HAP-1 (cell line): ENCODE data around the gene ZNF516.

ENCODE experiments used
- DNase-seq, 2 experiments: peaks; one replicate each; pipeline ENCODE4 v3.0.0-alpha.2; 2016 to 2020; ENCODE audit warnings: low spot score in 2 of 2
- H3K27me3 ChIP-seq: fragments of 250-450 bp; sonication (Bioruptor Pico); 2 replicates; pipeline ENCODE4 v1.5.1; 2020; ENCODE audit warnings: low read depth, mild to moderate bottlenecking, moderate library complexity
- H3K36me3 ChIP-seq: fragments of 250-450 bp; sonication (Bioruptor Pico); replicated peaks from 2 replicates; pipeline ENCODE4 v1.5.1; 2020; ENCODE audit warnings: mild to moderate bottlenecking
- H3K4me1 ChIP-seq: fragments of 250-450 bp; sonication (Bioruptor Pico); 2 replicates; pipeline ENCODE4 v1.5.1; 2020; ENCODE audit warnings: mild to moderate bottlenecking
- H3K4me3 ChIP-seq: fragments of 250-450 bp; sonication (Bioruptor Pico); 2 replicates; pipeline ENCODE4 v1.5.1; 2020; ENCODE audit warnings: mild to moderate bottlenecking, moderate library complexity
- H3K9me3 ChIP-seq: fragments of 250-450 bp; sonication (Bioruptor Pico); 2 replicates; pipeline ENCODE4 v1.5.1; 2020; ENCODE audit warnings: mild to moderate bottlenecking, moderate library complexity
- in situ Hi-C: fragments of 300-500 bp; cut with MboI; formaldehyde crosslinking; loops from 3 replicates; pipeline ENCODE4 v1.14.3; 2020; ENCODE audit warnings: low sequenced_read_pairs, inconsistent platforms, mixed read lengths

ZNF516 gene

DNA sequence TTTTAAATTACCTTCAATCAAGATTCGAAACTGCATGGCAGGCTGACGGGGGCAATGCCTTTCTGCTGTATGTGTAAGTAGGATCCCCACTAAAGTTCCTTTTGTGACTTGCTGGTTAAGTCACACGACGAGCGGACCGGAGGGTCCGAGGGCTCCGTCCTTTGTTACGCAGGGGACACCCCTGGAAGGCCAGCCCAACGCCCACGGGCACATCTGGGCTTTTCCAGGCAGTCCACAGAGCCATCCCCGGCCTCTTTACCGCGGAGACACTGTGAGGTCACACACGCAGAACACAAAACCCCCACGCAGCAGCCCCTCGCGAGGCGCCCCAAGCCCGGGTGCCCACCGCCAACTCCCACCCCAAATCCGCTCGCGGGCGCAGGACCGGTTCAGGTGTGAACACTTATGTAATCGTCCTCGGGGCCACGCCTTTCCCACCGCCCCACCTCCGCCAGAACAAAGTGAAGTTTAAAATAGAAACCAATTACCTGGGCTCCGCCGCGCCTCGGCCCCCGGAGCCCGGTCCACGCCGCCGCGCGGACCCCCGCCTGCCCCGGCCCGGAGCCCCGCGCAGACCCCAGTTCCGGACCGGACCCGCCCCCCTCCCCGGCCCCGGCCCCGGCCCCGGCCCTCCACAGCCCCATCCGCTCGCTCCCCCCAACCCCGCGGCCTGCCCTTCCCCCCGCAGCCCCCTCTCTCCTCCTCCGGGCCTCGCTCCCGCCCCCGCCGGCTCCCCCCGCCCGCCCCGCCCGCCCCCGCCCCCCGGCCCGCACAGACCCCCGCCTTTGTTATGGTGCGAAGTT is 4.2 kb downstream of the ZNF516 start:
- Histone ChIP-seq H3K4me3 (peak overlapping the region; percentile 56), H3K36me3 (no peaks in the 10 kb centered on the region), H3K4me1 (peaks cover 40% of the 10 kb centered on the region), H3K9me3 (no peaks in the 10 kb centered on the region), H3K27me3 (no peaks in the 10 kb centered on the region)
- DNase-seq, result peak in 1 of 2 experiments; percentile 60
- in situ Hi-C loops, result no loop called here

GRCh38 chr18:76490033-76490432 is 5.0 kb downstream of the ZNF516 start:
- Histone ChIP-seq H3K36me3 (no peaks in the 10 kb centered on the region), H3K4me3 (peak overlapping the region; percentile 56), H3K27me3 (no peaks in the 10 kb centered on the region), H3K9me3 (no peaks in the 10 kb centered on the region), H3K4me1 (peaks cover 48% of the 10 kb centered on the region)
- in situ Hi-C loops, result no loop called here
- DNase-seq, result no peak

GRCh38 chr18:76489081-76489480 is 6.0 kb downstream of the ZNF516 start:
- Histone ChIP-seq H3K36me3 (no peaks in the 10 kb centered on the region), H3K9me3 (no peaks in the 10 kb centered on the region), H3K27me3 (no peaks in the 10 kb centered on the region), H3K4me3 (peak overlapping the region; percentile 56; the same call in 1 of the 2 replicates), H3K4me1 (peaks cover 53% of the 10 kb centered on the region)
- no peak for DNase-seq
- in situ Hi-C loops, result no loop called here

DNA sequence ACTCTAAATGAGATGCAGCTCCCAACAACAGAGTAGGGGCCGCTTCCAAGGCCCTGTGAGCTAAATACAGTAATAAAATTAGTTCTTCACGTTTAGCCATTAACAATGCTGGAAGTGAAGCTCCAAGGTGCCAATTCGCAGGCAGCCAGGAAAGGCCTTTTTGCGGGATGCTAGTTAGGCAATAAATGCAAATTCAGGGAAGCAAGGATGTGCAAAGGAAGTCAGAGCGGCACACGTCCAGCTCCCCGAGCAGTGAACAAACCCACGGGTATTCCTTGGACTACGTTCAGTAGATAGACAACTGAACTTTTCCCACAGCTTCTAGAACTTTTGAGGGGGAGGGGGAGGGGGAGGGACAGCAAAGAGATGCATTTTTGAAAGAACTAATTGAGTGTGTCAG is 6.9 kb downstream of the ZNF516 start:
- in situ Hi-C loops, result no loop called here
- Histone ChIP-seq H3K9me3 (no peaks in the 10 kb centered on the region), H3K4me1 (peaks cover 51% of the 10 kb centered on the region)

GRCh38 chr18:76487782-76488181 is 7.3 kb downstream of the ZNF516 start:
- H3K4me3 ChIP-seq, result peak overlapping the region; percentile 8
- in situ Hi-C loops, result no loop called here
- DNase-seq, result peak in 1 of 2 experiments; percentile 66
- H3K9me3 ChIP-seq, result no peaks in the 10 kb centered on the region
- no peaks in the 10 kb centered on the region for H3K36me3 ChIP-seq
- peaks cover 51% of the 10 kb centered on the region for H3K4me1 ChIP-seq
- no peaks in the 10 kb centered on the region for H3K27me3 ChIP-seq

More for the DNA sequence above, 6.9 kb downstream of the ZNF516 start:
- H3K27me3 ChIP-seq, result no peaks in the 10 kb centered on the region
- peak overlapping the region; percentile 8 for H3K4me3 ChIP-seq
- no peaks in the 10 kb centered on the region for H3K36me3 ChIP-seq
- peak in 1 of 2 experiments; percentile 36 for DNase-seq

GRCh38 chr18:76487070-76487469 is 8.0 kb downstream of the ZNF516 start:
- Histone ChIP-seq H3K4me1 (peaks cover 51% of the 10 kb centered on the region), H3K27me3 (no peaks in the 10 kb centered on the region), H3K9me3 (no peaks in the 10 kb centered on the region), H3K4me3 (no peak overlapping the region), H3K36me3 (no peaks in the 10 kb centered on the region)
- in situ Hi-C loops, result no loop called here
- no peak for DNase-seq

- no peak for DNase-seq
- Histone ChIP-seq H3K4me3 (no peak overlapping the region), H3K27me3 (no peaks in the 10 kb centered on the region), H3K36me3 (no peaks in the 10 kb centered on the region), H3K9me3 (no peaks in the 10 kb centered on the region), H3K4me1 (peaks cover 51% of the 10 kb centered on the region)
- in situ Hi-C loops, result no loop called here
Measured at GRCh38 chr18:76486574-76486973, 8.5 kb downstream of the ZNF516 start.

GRCh38 chr18:76486038-76486437 is 9.0 kb downstream of the ZNF516 start:
- in situ Hi-C loops, result no loop called here
- DNase-seq, result no peak
- Histone ChIP-seq H3K9me3 (no peaks in the 10 kb centered on the region), H3K4me3 (no peak overlapping the region), H3K36me3 (no peaks in the 10 kb centered on the region), H3K4me1 (peaks cover 51% of the 10 kb centered on the region), H3K27me3 (no peaks in the 10 kb centered on the region)

GRCh38 chr18:76484749-76485387 is 10.2 kb downstream of the ZNF516 start:
- no peak for DNase-seq
- no peaks in the 10 kb centered on the region for H3K27me3 ChIP-seq
- H3K9me3 ChIP-seq, result no peaks in the 10 kb centered on the region
- no peaks in the 10 kb centered on the region for H3K36me3 ChIP-seq
- in situ Hi-C loops, result no loop called here
- peaks cover 50% of the 10 kb centered on the region for H3K4me1 ChIP-seq
- H3K4me3 ChIP-seq, result no peak overlapping the region

GRCh38 chr18:76483780-76484179 is 11.3 kb downstream of the ZNF516 start:
- no peaks in the 10 kb centered on the region for H3K9me3 ChIP-seq
- H3K36me3 ChIP-seq, result no peaks in the 10 kb centered on the region
- no peak overlapping the region for H3K4me3 ChIP-seq
- no peaks in the 10 kb centered on the region for H3K27me3 ChIP-seq
- peaks cover 39% of the 10 kb centered on the region for H3K4me1 ChIP-seq
- DNase-seq, result no peak
- in situ Hi-C loops, result no loop called here

GRCh38 chr18:76482971-76483691 is 11.9 kb downstream of the ZNF516 start:
- peaks cover 39% of the 10 kb centered on the region for H3K4me1 ChIP-seq
- in situ Hi-C loops, result no loop called here
- no peaks in the 10 kb centered on the region for H3K36me3 ChIP-seq

GRCh38 chr18:76482267-76482666 is 12.8 kb downstream of the ZNF516 start:
- Histone ChIP-seq H3K9me3 (no peaks in the 10 kb centered on the region), H3K27me3 (no peaks in the 10 kb centered on the region), H3K4me1 (peaks cover 39% of the 10 kb centered on the region), H3K4me3 (no peak overlapping the region), H3K36me3 (no peaks in the 10 kb centered on the region)
- in situ Hi-C loops, result no loop called here
- no peak for DNase-seq

More at GRCh38 chr18:76482971-76483691, 11.9 kb downstream of the ZNF516 start:
- H3K9me3 ChIP-seq, result no peaks in the 10 kb centered on the region
- no peak for DNase-seq
- no peak overlapping the region for H3K4me3 ChIP-seq
- no peaks in the 10 kb centered on the region for H3K27me3 ChIP-seq

GRCh38 chr18:76480913-76481312 is 14.1 kb downstream of the ZNF516 start:
- H3K4me3 ChIP-seq, result no peak overlapping the region

More at GRCh38 chr18:76480913-76481312, 14.1 kb downstream of the ZNF516 start:
- no peaks in the 10 kb centered on the region for H3K9me3 ChIP-seq
- peak in 1 of 2 experiments; percentile 36 for DNase-seq
- no peaks in the 10 kb centered on the region for H3K27me3 ChIP-seq
- in situ Hi-C loops, result no loop called here
- H3K4me1 ChIP-seq, result peaks cover 39% of the 10 kb centered on the region
- H3K36me3 ChIP-seq, result no peaks in the 10 kb centered on the region
